ENCODE results near the gene KIF1C. TPM values are rescaled to one million over a fixed set of nuclear protein-coding genes. Genes with fewer than 3 reads are reported as not detected.

Gene KIF1C
- total RNA-seq (2014; rRNA removed; shearing (Covaris generic)): 50.3 and 52.6 TPM in 2 replicates
- 29.5 and 41.3 TPM in 2 replicates for polyA plus RNA-seq (2014; cell fraction: nucleus; rRNA removed)

- peak; percentile 85 for DNase-seq (ENCODE audit: extremely low read depth, low read depth)
Observed at GRCh38 chr17:4997302-4998026, at the start of gene KIF1C, which contains the start of gene INCA1. Gene KIF1C, plus strand, starts transcription at chr17:4997950. Its CDS starts 2,297 bp downstream, at chr17:5000247. Gene INCA1, minus strand, starts transcription at chr17:4997522. Its CDS starts 3,085 bp downstream, at chr17:4994437.

GRCh38 chr17:4948166-4948930 lies 49.4 kb upstream of the KIF1C start, which contains the start of gene PFN1:
Gene PFN1, minus strand, starts transcription at chr17:4948530. Its CDS starts 136 bp downstream, at chr17:4948394.
- peak; percentile 92 for DNase-seq (ENCODE audit: extremely low read depth, low read depth)

GRCh38 chr17:4948931-4949320 lies 48.8 kb upstream of the KIF1C start:
- DNase-seq (ENCODE audit: extremely low read depth, low read depth): peak; percentile 87

GRCh38 chr17:4949321-4950074 lies 48.3 kb upstream of the KIF1C start:
- peak; percentile 68 for DNase-seq (ENCODE audit: extremely low read depth, low read depth)

GRCh38 chr17:4950075-4950745 lies 47.5 kb upstream of the KIF1C start:
- no peak for DNase-seq (ENCODE audit: extremely low read depth, low read depth)

GRCh38 chr17:4950746-4951204 lies 47.0 kb upstream of the KIF1C start, which contains the start of gene ENO3:
Gene ENO3, plus strand, starts transcription at chr17:4951119. Its CDS starts 711 bp downstream, at chr17:4951830.
- no peak for DNase-seq (ENCODE audit: extremely low read depth, low read depth)

- DNase-seq (ENCODE audit: extremely low read depth, low read depth): no peak
Observed at GRCh38 chr17:4951486-4951885, 46.3 kb upstream of the KIF1C start.

- no peak for DNase-seq (ENCODE audit: extremely low read depth, low read depth)
Observed at GRCh38 chr17:4953451-4953961, 44.2 kb upstream of the KIF1C start.

- DNase-seq (ENCODE audit: extremely low read depth, low read depth): no peak
Observed at GRCh38 chr17:4955091-4955490, 42.7 kb upstream of the KIF1C start.

- no peak for DNase-seq (ENCODE audit: extremely low read depth, low read depth)
Observed at GRCh38 chr17:4956493-4957061, 41.2 kb upstream of the KIF1C start.

GRCh38 chr17:4958102-4958501 lies 39.6 kb upstream of the KIF1C start:
- DNase-seq (ENCODE audit: extremely low read depth, low read depth): no peak

- DNase-seq (ENCODE audit: extremely low read depth, low read depth): no peak
Observed at GRCh38 chr17:4959261-4959965, 38.3 kb upstream of the KIF1C start.

GRCh38 chr17:4960279-4960922 lies 37.3 kb upstream of the KIF1C start:
- DNase-seq (ENCODE audit: extremely low read depth, low read depth): no peak

- no peak for DNase-seq (ENCODE audit: extremely low read depth, low read depth)
Observed at GRCh38 chr17:4965311-4965986, 32.3 kb upstream of the KIF1C start.

GRCh38 chr17:4966844-4967538 lies 30.8 kb upstream of the KIF1C start:
- peak; percentile 99 for DNase-seq (ENCODE audit: extremely low read depth, low read depth)

GRCh38 chr17:4967539-4968485 lies 29.9 kb upstream of the KIF1C start, which contains the start of gene SPAG7:
Gene SPAG7, minus strand, starts transcription at chr17:4967817. Its CDS starts 13 bp downstream, at chr17:4967804.
- DNase-seq (ENCODE audit: extremely low read depth, low read depth): peak; percentile 94
